ENCODE measurements around the gene MOV10L1. TPM values are rescaled to one million over a fixed set of nuclear protein-coding genes. Genes with fewer than 3 reads are reported as not detected.

Gene MOV10L1
- total RNA-seq, 1 experiment from 2014 or later: 0.26 TPM

DNA sequence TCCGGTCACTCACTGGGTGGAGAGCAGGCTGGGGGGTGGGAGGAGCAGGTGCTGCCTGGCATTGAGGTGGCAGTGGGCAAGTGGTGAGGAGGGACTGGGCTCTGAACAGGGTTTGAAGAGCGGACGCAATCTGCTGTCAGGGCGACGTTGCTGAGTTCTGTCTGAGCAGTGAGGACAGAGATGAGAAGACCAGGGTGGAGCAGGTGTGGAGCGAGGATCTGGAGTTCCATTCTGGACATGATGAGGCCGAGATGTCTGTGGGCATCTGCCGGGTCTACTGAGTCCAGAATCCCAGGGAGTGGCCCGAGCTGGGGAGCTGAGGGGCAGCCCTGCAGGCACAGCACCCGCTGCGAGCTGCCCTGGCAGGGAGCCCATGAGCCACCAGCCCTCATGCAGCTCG lies 2.2 kb upstream of the MOV10L1 start:
- Histone ChIP-seq H3K36me3 (ENCODE audit: low read depth, low read length) (no peaks in the 10 kb centered on the region), H3K79me2 (ENCODE audit: low read length) (no peaks in the 10 kb centered on the region), H3K9me3 (ENCODE audit: low read length) (no peaks in the 10 kb centered on the region), H3K9me2 (replicated peaks; ENCODE audit: low read length) (no peaks in the 10 kb centered on the region), H3K27me3 (ENCODE audit: low read length) (no peaks in the 10 kb centered on the region), H3K4me3 (ENCODE audit: low read length) (no peak overlapping the region), H4K20me1 (ENCODE audit: low read length) (no peaks in the 10 kb centered on the region), H3F3A (ENCODE audit: low read length, unreplicated experiment) (no peaks in the 10 kb centered on the region), H3K4me1 (ENCODE audit: insufficient read depth, low read length) (no peaks in the 10 kb centered on the region), H3K27ac (ENCODE audit: low read length) (no peak overlapping the region), H3K4me2 (ENCODE audit: low read length) (no peak overlapping the region), H2AFZ (ENCODE audit: low read length) (no peak overlapping the region), H3K9ac (ENCODE audit: low read length) (no peak overlapping the region)
- DNase-seq: no peak
- ATAC-seq: no peak
- no peak for TF ChIP-seq EZH2phosphoT487 (IDR thresholded peaks at IDR 0.05; ENCODE audit: borderline replicate concordance, low read length)
- no peak for TF ChIP-seq EZH2 (IDR thresholded peaks at IDR 0.05; ENCODE audit: low read length, unreplicated experiment)
- no peak for TF ChIP-seq CTCF (conservative IDR thresholded peaks at IDR 0.05; ENCODE audit: low read depth, low read length)
- CTCF ChIA-PET: no interaction called here
- BruUV-seq (replicated peaks): no TSS peak
- intact Hi-C loops (cut with micrococcal nuclease): no loop called here
- POLR2A ChIA-PET (ENCODE audit: unreplicated experiment): no interaction called here

DNA sequence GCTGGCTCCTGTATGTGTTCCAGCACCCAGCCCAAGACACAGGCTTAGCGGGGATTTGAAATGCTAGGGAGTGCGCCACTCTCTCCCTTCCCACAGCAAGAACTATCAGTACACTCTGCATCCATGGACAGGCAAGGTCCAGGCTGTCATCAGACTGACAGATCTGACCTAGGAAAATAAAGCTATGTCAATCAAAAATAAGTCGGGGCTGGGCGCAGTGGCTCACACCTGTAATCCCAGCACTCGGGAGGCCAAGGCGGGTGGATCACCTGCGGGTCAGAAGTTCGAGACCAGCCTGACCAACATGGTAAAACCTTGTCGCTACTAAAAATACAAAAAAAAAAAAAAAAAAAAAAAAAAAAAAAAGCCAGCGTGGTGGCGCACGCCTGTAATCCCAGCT lies 1.7 kb upstream of the MOV10L1 start:
- CTCF ChIA-PET: no interaction called here

More for the DNA sequence above, 1.7 kb upstream of the MOV10L1 start:
- H4K20me1 ChIP-seq (ENCODE audit: low read length): no peaks in the 10 kb centered on the region
- POLR2A ChIA-PET (ENCODE audit: unreplicated experiment): no interaction called here
- no peak overlapping the region for H2AFZ ChIP-seq (ENCODE audit: low read length)
- no peak overlapping the region for H3K9ac ChIP-seq (ENCODE audit: low read length)
- H3K4me1 ChIP-seq (ENCODE audit: insufficient read depth, low read length): no peaks in the 10 kb centered on the region
- H3K4me2 ChIP-seq (ENCODE audit: low read length): no peak overlapping the region
- intact Hi-C loops (cut with micrococcal nuclease): no loop called here
- H3K79me2 ChIP-seq (ENCODE audit: low read length): no peaks in the 10 kb centered on the region
- no peaks in the 10 kb centered on the region for H3K9me3 ChIP-seq (ENCODE audit: low read length)
- H3K27ac ChIP-seq (ENCODE audit: low read length): no peak overlapping the region
- H3K9me2 ChIP-seq (replicated peaks; ENCODE audit: low read length): no peaks in the 10 kb centered on the region
- DNase-seq (no peak), ATAC-seq (no peak)
- no peak for TF ChIP-seq EZH2 (IDR thresholded peaks at IDR 0.05; ENCODE audit: low read length, unreplicated experiment)
- TF ChIP-seq CTCF (conservative IDR thresholded peaks at IDR 0.05; ENCODE audit: low read depth, low read length): no peak
- no peak for TF ChIP-seq EZH2phosphoT487 (IDR thresholded peaks at IDR 0.05; ENCODE audit: borderline replicate concordance, low read length)
- BruUV-seq (replicated peaks): no TSS peak
- no peak overlapping the region for H3K4me3 ChIP-seq (ENCODE audit: low read length)
- H3K36me3 ChIP-seq (ENCODE audit: low read depth, low read length): no peaks in the 10 kb centered on the region
- no peaks in the 10 kb centered on the region for H3F3A ChIP-seq (ENCODE audit: low read length, unreplicated experiment)
- no peaks in the 10 kb centered on the region for H3K27me3 ChIP-seq (ENCODE audit: low read length)
